Measurements from ENCODE around the gene MACROD2.

MACROD2 gene

GRCh38 chr20:14838663-14839628, 843.6 kb downstream of the MACROD2 start:
- DNase-seq, result no peak

- DNase-seq, result no peak
Measured at GRCh38 chr20:14845199-14846160, 850.2 kb downstream of the MACROD2 start.

- no peak for DNase-seq
Measured at GRCh38 chr20:14848806-14849205, 853.5 kb downstream of the MACROD2 start.

- DNase-seq, result no peak
Measured at GRCh38 chr20:14853079-14853478, 857.8 kb downstream of the MACROD2 start.

DNA sequence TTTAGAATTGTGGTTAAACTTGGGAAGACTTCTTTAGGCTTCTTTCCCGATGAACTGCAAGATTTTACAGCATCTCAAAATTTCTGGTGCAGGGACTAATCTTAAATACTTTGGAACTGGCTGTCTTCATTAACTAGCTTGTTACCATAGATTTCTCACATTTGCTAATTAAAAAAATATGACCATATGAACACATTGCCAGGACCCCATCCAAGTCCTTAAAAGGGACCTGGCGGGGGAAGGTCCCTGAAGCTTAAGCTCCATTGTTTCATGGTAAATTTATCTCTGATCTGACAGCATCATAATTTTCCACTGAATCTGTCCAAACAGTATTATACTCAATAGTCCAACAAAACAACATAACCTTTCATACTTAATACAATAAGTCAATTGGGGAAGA, 859.9 kb downstream of the MACROD2 start:
- DNase-seq, result no peak

DNA sequence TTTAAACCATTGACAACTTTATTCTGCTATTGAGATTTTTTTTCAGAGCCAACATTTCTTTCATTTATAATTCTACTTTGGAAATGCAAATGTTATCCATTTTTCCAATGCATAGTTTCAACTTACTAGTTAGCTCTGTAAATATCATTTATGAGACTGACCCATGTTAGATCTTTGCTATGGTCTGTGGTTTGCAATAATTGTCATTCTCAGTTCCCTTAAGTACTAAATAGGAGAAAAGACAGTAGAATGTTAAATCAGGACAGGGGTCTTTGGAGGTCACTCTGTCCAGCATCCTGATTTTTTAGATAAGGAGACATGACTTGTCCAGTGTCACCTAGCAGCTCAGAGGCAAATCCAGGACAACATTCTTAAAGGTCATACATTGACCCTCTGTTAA, 864.3 kb downstream of the MACROD2 start:
- DNase-seq, result no peak

DNA sequence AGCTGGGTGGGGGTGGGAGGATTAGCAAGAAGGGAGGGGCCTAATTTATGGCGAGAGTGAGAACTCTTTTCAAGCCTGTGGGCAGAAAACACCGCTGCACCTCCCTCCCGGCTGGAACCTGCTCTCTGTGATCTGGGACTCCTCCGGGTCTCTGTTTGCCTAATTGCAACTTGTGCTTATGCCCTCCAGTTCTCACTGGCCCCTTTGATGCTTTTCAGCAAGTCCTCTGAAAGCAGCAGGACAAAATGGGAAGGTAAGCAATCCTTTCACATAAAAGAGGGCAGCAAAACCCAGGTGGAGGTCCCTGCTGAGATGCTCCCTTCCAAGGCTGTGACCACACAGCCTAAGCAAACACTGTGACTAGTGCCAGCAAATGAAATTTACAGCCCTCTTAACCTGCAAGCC, 865.1 kb downstream of the MACROD2 start:
- no peak for DNase-seq

DNA sequence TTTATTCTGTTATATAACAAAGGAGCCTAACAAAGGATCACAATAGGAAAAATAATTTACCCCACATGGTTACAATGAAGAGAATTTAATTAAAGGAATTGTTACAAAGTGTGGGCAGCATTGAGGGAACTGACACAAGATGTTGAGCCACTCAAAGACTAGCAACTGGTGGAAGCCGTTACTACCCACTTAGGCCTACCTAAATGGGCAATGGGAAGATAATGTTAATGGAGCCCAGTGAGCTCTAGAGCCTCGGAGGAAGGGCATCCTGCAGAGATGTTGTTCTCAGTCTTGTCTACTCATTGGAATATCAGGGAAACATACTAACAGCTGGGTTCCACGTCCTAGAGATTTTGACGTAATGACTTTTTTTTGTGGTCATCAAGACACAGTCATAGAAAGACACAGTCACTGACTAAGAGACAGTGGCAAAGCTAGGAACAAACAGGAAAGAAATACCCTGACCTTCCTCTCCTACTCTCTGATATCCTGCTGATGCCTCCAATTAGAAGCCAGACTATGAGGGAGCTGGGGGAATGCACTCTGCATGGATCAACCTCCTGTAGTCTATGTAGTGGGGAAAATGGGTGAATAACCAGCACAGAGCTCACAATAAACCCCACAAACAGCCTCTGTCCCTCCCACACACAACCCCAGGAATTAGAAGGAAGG, 865.8 kb downstream of the MACROD2 start:
- no peak for DNase-seq

DNA sequence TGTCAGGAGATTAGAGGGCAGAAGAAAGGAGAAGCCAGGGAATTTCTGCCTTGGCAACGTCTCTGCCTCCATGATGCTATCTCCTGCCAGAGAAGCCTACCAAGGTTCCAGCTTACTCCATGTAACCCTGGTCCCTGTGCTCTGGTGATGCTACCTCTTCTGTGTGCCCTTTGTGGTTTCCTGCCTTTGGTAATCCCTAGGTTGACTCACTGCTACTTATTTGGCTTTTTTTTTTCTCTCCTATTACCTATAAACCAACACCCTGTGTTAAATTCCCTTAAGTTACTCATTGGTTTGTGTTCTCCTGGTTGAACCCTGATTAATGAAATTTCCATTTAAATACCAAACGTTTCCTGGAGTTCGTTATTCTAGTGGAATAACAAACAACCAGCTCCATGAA, 869.9 kb downstream of the MACROD2 start:
- DNase-seq, result no peak

DNA sequence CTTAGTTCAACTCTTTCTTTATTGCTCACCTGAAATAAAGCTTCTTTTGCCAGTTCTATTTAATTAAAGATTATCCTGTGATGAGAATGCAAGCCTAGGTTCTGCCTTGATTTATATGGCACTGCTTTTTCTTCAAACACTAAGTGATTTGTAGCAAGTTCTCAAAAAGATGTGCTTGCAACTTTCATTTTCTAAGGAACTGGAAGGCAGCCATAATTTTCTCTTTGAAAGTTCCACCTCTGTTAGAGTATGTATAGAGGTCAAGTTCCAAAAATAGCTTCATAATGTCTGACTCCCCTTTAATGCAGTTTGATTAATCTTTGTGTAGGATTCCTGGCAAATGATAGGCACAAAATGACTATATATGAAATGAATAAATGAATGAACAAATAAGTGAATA, 870.4 kb downstream of the MACROD2 start:
- no peak for DNase-seq

GRCh38 chr20:14866841-14867514, 871.7 kb downstream of the MACROD2 start:
- no peak for DNase-seq

DNA sequence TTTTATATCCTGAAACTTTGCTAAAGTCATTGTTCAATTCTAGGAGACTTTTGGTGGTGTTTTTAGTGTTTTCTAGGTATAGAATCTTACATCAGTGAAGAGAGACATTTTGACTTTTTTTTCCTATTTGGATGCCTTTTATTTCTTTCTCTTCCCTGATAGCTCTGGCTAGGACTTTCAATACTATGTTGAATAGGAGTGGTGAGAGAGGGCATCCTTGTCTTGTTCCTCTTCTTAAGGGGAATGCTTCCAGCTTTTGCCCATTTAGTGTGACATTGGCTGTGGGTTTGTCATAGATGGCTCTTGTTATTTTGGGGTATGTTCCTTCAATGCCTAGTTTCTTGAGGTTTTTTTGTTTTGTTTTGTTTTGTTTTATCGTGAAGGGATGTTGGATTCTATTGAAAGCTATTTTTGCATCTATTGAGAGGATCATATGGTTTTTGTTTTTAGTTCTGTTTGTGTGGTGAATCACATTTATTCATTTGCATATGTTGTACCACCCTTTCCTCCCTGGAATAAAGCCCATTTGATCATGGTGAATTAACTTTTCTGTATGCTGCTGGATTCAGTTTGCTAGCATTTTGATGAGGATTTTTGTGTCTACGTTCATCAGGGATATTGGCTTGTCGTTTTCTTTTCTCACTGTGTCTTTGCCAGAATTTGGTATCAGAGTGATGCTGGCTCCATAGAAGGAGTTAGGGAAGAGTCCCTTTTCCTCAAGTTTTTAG, 882.1 kb downstream of the MACROD2 start:
- DNase-seq, result no peak

- DNase-seq, result no peak
Measured at GRCh38 chr20:14878676-14879019, 883.3 kb downstream of the MACROD2 start.

DNA sequence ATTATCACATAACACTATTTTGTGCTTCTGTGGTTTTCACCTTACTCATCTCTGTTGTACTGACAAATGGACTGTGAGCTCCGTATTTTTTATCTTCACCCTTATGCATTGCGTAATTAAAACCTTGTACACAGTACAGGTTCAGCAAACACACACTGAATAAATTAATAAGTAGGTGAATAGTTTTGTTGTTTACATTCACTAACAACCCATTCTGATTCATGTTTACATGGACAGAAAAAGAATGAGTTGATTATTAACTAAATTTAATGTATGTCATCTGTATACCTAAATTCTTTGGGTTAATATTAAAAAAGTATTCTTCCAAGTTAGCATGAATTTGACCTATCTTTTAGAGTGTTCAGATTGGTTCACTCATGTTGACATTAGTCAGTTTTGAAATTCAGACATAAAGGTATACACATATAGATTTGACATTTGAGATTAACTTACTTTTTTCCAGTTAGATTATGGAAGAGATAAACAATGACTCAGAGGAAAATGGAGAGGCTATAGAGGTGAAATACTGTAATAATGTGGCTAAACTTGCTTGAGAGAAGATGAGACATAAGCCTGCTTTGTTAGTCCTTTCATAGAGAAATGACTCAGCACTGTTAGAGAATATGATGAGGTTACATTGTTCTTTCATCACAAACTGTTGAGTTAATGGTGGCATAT, 883.8 kb downstream of the MACROD2 start:
- no peak for DNase-seq

DNA sequence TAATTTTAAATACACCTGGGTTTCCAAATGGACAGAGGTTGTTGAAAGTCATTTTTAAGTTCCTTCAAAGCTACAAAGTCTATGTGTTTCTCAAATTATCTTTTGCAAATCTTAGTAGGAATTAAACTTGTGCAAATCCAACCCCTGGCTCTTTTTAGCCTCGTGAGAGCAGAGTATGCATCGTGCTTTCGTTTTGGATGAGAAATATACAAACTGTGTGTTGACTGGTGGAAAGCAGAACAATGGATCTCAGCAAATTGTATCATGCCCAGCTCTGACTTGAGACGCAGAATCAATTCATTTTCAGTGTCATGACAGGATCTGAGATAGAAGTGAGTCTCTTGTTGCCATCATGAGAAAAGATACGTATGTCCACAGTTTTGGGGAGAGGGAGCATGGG, 884.5 kb downstream of the MACROD2 start:
- DNase-seq, result no peak

- no peak for DNase-seq
Measured at GRCh38 chr20:14881518-14881917, 886.2 kb downstream of the MACROD2 start.

DNA sequence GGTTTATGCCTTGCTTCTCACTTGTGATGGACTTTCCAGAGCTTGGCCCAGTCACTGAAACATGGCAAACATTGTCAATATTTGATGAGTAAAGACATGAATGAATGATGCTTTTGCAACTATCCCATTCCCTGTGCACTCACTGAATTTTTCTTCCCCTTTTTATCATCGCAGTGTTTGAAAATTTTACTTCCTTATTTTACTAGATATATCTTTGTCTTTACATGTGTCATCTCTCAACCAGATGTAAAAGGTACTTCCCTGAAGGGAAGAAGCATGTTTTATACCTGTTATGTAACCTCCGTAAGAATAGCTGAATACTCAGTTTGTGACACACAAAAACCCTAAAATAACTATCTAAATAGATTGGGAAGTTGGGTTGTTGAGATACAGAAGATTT, 886.8 kb downstream of the MACROD2 start:
- DNase-seq, result no peak

GRCh38 chr20:14882846-14883245, 887.5 kb downstream of the MACROD2 start:
- DNase-seq, result no peak

DNA sequence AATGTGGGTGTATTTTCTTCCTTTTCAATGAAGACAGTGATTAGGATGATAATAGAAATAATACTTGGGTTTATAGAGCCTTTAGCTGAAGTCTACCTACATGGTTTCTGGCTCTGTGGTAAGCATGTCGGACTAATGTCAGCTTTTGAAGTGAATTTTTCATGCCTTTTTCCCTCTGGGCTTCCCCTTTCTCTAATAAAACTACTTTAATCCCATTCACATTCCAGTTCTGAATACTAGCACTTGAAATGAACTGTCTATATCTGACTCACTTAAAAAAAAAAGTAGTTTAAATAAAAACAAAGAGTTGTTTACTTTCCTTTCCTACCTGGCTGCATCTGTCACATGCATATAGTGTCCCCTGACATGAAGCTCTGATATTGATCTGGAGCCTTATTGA, 888.0 kb downstream of the MACROD2 start:
- DNase-seq, result no peak

DNA sequence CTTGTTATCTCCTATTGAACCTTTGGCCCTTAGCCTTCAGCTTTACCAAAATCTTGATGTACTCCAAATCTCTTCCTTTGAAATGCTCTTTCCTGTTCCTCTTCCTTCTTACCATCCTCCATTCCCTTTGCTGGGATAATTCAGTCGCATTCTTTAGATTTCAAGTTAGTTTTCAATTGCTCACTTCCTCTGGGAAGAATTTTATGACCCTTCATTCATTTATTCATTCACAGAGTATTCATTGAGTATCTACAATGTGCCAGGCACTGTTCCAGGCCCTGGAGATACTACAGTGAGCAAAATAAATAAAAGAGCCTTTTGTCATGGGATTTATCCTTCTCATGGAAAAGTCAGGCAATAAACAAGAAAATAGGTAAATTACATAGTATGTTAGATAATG, 890.3 kb downstream of the MACROD2 start:
- no peak for DNase-seq

DNA sequence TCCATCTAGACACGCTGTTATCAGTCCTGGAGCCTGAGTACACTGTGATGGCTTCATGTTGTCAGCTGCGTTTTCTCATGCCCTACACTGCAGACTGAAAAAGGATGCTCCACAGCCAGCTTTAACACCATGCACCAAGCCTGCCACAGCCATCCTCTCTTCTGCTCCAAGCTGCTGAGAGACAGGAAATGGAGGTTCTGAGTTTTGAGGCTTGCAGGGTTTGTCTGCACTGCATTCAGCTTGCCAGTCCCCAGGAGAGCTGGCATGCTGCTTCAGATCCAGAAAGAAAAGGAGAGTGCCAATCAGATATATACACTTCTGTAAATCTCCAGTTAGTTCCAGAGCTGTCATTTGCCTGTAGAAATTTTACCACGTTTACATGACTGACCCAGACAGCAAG, 892.8 kb downstream of the MACROD2 start:
- no peak for DNase-seq
